IMR-90 (cell line): ENCODE results near the gene BACH1.

Experiments
- CTCF ChIP-seq: conservative IDR thresholded peaks from 2 replicates; pipeline ENCODE4 v1.5.1; 2012; ENCODE audit warnings: mild to moderate bottlenecking, low read depth, low read length, improper control_type of control experiment
- FOS ChIP-seq: fragments of 150-350 bp; IDR thresholded peaks from 2 replicates; pipeline ENCODE4 v1.6.1; 2016; ENCODE audit warnings: low read depth, low read length
- MAFK ChIP-seq: IDR thresholded peaks from 2 replicates; pipeline ENCODE4 v1.6.1; 2012; ENCODE audit warnings: low read depth, low read length, improper control_type of control experiment
- MXI1 ChIP-seq: IDR thresholded peaks from 2 replicates; pipeline ENCODE4 v1.6.1; 2012; ENCODE audit warnings: low read depth, mild to moderate bottlenecking, low read length, moderate library complexity, borderline replicate concordance
- POLR2A ChIP-seq: IDR thresholded peaks from 2 replicates; pipeline ENCODE4 v1.6.1; 2012; ENCODE audit warnings: mild to moderate bottlenecking, low read depth, low read length
- RAD21 ChIP-seq: IDR thresholded peaks from 2 replicates; pipeline ENCODE4 v1.6.1; 2012; ENCODE audit warnings: low read length, improper control_type of control experiment
- RFX5 ChIP-seq: IDR thresholded peaks from 2 replicates; pipeline ENCODE4 v1.8.0; 2012; ENCODE audit warnings: low read depth, mild to moderate bottlenecking, low read length, moderate library complexity
- SMC3 ChIP-seq: fragments of 150-350 bp; IDR thresholded peaks from 2 replicates; pipeline ENCODE4 v1.6.1; 2016; ENCODE audit warnings: low read depth, mild to moderate bottlenecking, antibody characterized with exemption, low read length, moderate library complexity
- USF2 ChIP-seq: fragments of 150-350 bp; IDR thresholded peaks from 2 replicates; pipeline ENCODE4 v1.6.1; 2017; ENCODE audit warnings: mild to moderate bottlenecking, antibody characterized with exemption, low read length, low read depth

DNA sequence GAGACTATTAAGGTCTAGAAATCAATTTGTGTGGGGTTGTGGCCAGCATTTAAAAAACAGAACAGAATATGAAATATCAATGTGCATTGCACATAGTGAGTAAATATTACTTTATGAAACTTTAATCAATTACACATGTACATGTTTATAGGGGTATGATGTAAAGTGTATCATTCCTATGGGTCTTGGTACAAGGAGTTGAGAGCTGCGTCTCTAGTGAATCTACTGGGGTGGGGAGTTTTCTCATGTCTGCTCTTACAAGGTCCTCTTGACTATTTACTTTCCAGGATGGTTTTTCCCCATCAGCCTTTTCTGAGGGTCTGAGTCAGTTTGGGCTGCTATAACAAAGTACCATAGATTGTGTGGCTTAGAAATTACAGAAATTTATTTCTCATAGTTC lies 75.8 kb downstream of the BACH1 start:
- TF ChIP-seq MXI1 (no peak), CTCF (no peak), POLR2A (no peak), RAD21 (no peak), FOS (no peak), USF2 (no peak), MAFK (no peak), SMC3 (no peak), RFX5 (no peak)
